CD4-positive, alpha-beta T cell (primary cell): Measurements from ENCODE around the gene NECAB3. TPM values are rescaled to one million over a fixed set of nuclear protein-coding genes. Genes with fewer than 3 reads are reported as not detected.

Source experiments
- ATAC-seq: fragments of 200-7000 bp; cut with Tn5 transposase; one replicate; pipeline ENCODE4 v1.10.0; 2022; ENCODE audit warnings: mild to moderate bottlenecking; ENCODE audit not compliant: poor library complexity
- CTCF ChIA-PET: fragments of 350-600 bp; sonication (Branson Sonifier 250); formaldehyde crosslinking; loops from one replicate; lab custom pipeline; 2021; ENCODE audit warnings: antibody characterized with exemption, inconsistent platforms; lab: Charles Lee
- POLR2A ChIA-PET: fragments of 350-600 bp; sonication (Branson Sonifier 250); formaldehyde crosslinking; loops from one replicate; lab custom pipeline; 2021; ENCODE audit warnings: antibody characterized with exemption, inconsistent platforms; lab: Charles Lee
- DNase-seq, 14 experiments: peaks; one replicate each; pipeline ENCODE4 v3.0.0-alpha.2; 2013 to 2020; ENCODE audit warnings: mixed read lengths in 2 of 14
- H3K27ac ChIP-seq, 2 donors: one replicate each; pipeline versions ENCODE4 v1.5.1 to v1.7.0; 2013; ENCODE audit warnings: low read length in 2 of 2, low read depth in 1 of 2, mild to moderate bottlenecking in 1 of 2
- H3K27me3 ChIP-seq, 2 experiments: 1 replicate in 1 of 2; 2 replicates in 1 of 2; pipeline versions ENCODE4 v1.6.1 to v1.7.0; 2013; ENCODE audit warnings: low read length in 2 of 2, control low read depth in 1 of 2, mild to moderate bottlenecking in 1 of 2, moderate library complexity in 1 of 2; ENCODE audit not compliant: insufficient read depth in 2 of 2, control insufficient read depth in 1 of 2
- H3K36me3 ChIP-seq: one replicate; pipeline ENCODE4 v1.6.1; 2013; ENCODE audit warnings: low read length, control low read depth; ENCODE audit not compliant: insufficient read depth
- H3K4me1 ChIP-seq: one replicate; pipeline ENCODE4 v1.6.1; 2013; ENCODE audit warnings: low read length, control low read depth; ENCODE audit not compliant: insufficient read depth
- H3K4me3 ChIP-seq: one replicate; pipeline ENCODE4 v1.5.1; 2013; ENCODE audit warnings: mild to moderate bottlenecking, low read length, moderate library complexity
- H3K9me3 ChIP-seq, 2 experiments: 1 replicate in 1 of 2; 2 replicates in 1 of 2; pipeline versions ENCODE4 v1.6.1 to v1.7.0; 2013; ENCODE audit warnings: low read length in 2 of 2, mild to moderate bottlenecking in 2 of 2, control low read depth in 1 of 2, moderate library complexity in 1 of 2; ENCODE audit not compliant: control insufficient read depth in 1 of 2, insufficient read depth in 1 of 2
- H3K27ac Mint-ChIP-seq: one replicate; pipeline ENCODE4 v1.8.0; 2020; ENCODE audit warnings: mixed read lengths
- H3K27me3 Mint-ChIP-seq: one replicate; pipeline ENCODE4 v1.8.0; 2021; ENCODE audit warnings: mixed read lengths
- H3K36me3 Mint-ChIP-seq: one replicate; pipeline ENCODE4 v1.8.0; 2021; ENCODE audit warnings: low read depth, mixed read lengths
- H3K4me1 Mint-ChIP-seq: one replicate; pipeline ENCODE4 v1.8.0; 2021; ENCODE audit warnings: low read depth, mixed read lengths
- H3K4me3 Mint-ChIP-seq: one replicate; pipeline ENCODE4 v1.8.0; 2020; ENCODE audit warnings: mild to moderate bottlenecking, mixed read lengths
- H3K9me3 Mint-ChIP-seq: one replicate; pipeline ENCODE4 v1.8.0; 2020; ENCODE audit warnings: mixed read lengths
- CTCF ChIP-seq: fragments of 200-600 bp; IDR thresholded peaks from one replicate; pipeline ENCODE4 v1.8.0; 2022; ENCODE audit warnings: antibody characterized with exemption, mild to moderate bottlenecking
- intact Hi-C, 2 experiments: fragments of 100-400 bp; cut with DNase I in 1 of 2; cut with micrococcal nuclease in 1 of 2; formaldehyde crosslinking; loops; one replicate each; pipeline versions ENCODE4 v1.15.1 to v1.9.0; 2023 to 2025; cut with DNase I, micrococcal nuclease
- total RNA-seq, 174 experiments: library from RNA in 2 of 174; stranded (reverse) in 2 of 174; gene quantifications; one replicate each; pipeline ENCODE4 v1.2.3 and lab custom pipeline; 2021 to 2026

The NECAB3 gene
- total RNA-seq, 2 experiments from 2014 or later: 8.7 to 9.2 TPM

GRCh38 chr20:33654680-33655161, 19.5 kb downstream of the NECAB3 start:
- no peak overlapping the region for H3K27ac ChIP-seq
- no peaks in the 10 kb centered on the region for H3K27me3 Mint-ChIP-seq
- no peak overlapping the region for H3K4me3 ChIP-seq
- H3K4me3 Mint-ChIP-seq: no peak overlapping the region
- ChIA-PET CTCF (interaction anchor here (2.8 kb wide), 1 partner anchor 12 kb away, joined by 12 read pairs; the partner anchor contains the start of gene ACTL10), POLR2A (no interaction called here)
- no peaks in the 10 kb centered on the region for H3K27me3 ChIP-seq
- no peaks in the 10 kb centered on the region for H3K4me1 ChIP-seq
- DNase-seq (no peak), ATAC-seq (no peak)
- no peaks in the 10 kb centered on the region for H3K9me3 Mint-ChIP-seq
- intact Hi-C loops: no loop called here
- H3K9me3 ChIP-seq: no peaks in the 10 kb centered on the region
- H3K4me1 Mint-ChIP-seq: no peaks in the 10 kb centered on the region
- no peak overlapping the region for H3K27ac Mint-ChIP-seq
- no peaks in the 10 kb centered on the region for H3K36me3 ChIP-seq
- no peak for TF ChIP-seq CTCF
- H3K36me3 Mint-ChIP-seq: no peaks in the 10 kb centered on the region

GRCh38 chr20:33653900-33654596, 20.2 kb downstream of the NECAB3 start:
- no peaks in the 10 kb centered on the region for H3K27me3 Mint-ChIP-seq
- no peaks in the 10 kb centered on the region for H3K4me1 Mint-ChIP-seq
- H3K27ac Mint-ChIP-seq: no peak overlapping the region
- ChIA-PET CTCF (interaction anchor here (2.8 kb wide), 1 partner anchor 13 kb away, joined by 12 read pairs; the partner anchor contains the start of gene ACTL10), POLR2A (no interaction called here)
- DNase-seq (peak in 1 of 14 experiments; percentile 16), ATAC-seq (no peak)
- TF ChIP-seq CTCF: no peak
- intact Hi-C loops: no loop called here
- no peaks in the 10 kb centered on the region for H3K27me3 ChIP-seq
- no peak overlapping the region for H3K4me3 ChIP-seq
- no peaks in the 10 kb centered on the region for H3K36me3 ChIP-seq
- no peaks in the 10 kb centered on the region for H3K4me1 ChIP-seq
- no peaks in the 10 kb centered on the region for H3K36me3 Mint-ChIP-seq
- no peaks in the 10 kb centered on the region for H3K9me3 Mint-ChIP-seq
- no peak overlapping the region for H3K27ac ChIP-seq
- no peaks in the 10 kb centered on the region for H3K9me3 ChIP-seq
- H3K4me3 Mint-ChIP-seq: no peak overlapping the region

GRCh38 chr20:33653218-33653899, 20.9 kb downstream of the NECAB3 start:
- peak in 9 of 14 experiments; percentile 24 to 61 (median 35) for DNase-seq
- H3K27ac Mint-ChIP-seq: no peak overlapping the region
- no peaks in the 10 kb centered on the region for H3K9me3 Mint-ChIP-seq
- POLR2A ChIA-PET: interaction anchor here (0.6 kb wide), 1 partner anchor 10 kb away, joined by 3 read pairs; no protein-coding TSS in a partner anchor
- H3K4me3 ChIP-seq: no peak overlapping the region
- H3K27me3 Mint-ChIP-seq: no peaks in the 10 kb centered on the region
- CTCF ChIA-PET: interaction anchor here (2.8 kb wide), 1 partner anchor 14 kb away, joined by 12 read pairs; the partner anchor contains the start of gene ACTL10
- peak; percentile 58 for TF ChIP-seq CTCF
- intact Hi-C loops: no loop called here
- no peaks in the 10 kb centered on the region for H3K4me1 ChIP-seq
- no peaks in the 10 kb centered on the region for H3K36me3 ChIP-seq
- H3K9me3 ChIP-seq: no peaks in the 10 kb centered on the region
- peak; percentile 41 for ATAC-seq
- no peaks in the 10 kb centered on the region for H3K27me3 ChIP-seq
- no peak overlapping the region for H3K27ac ChIP-seq
- no peak overlapping the region for H3K4me3 Mint-ChIP-seq
- H3K4me1 Mint-ChIP-seq: no peaks in the 10 kb centered on the region
- no peaks in the 10 kb centered on the region for H3K36me3 Mint-ChIP-seq
